ENCODE measurements around the gene TMEM72. TPM values are rescaled to one million over a fixed set of nuclear protein-coding genes. Genes with fewer than 3 reads are reported as not detected.

The TMEM72 gene
- total and polyA plus RNA-seq, 9 donors, result 0.04 to 0.16 (median 0.12) TPM; not detected in 1

Other genes with a start within 250 kb of the TMEM72 start
- 53.0 TPM for gene RASSF4, start 48.5 kb downstream of the TMEM72 start, total RNA-seq
- 10 to 100 TPM; 59.1 to 79.9 (median 69.4) TPM for gene RASSF4, start 48.5 kb downstream of the TMEM72 start, polyA plus RNA-seq (ENCODE audit: insufficient read depth in 1 of 8, insufficient read length in 8 of 8, low replicate concordance in 1 of 8)
- gene DEPP1, start 67.5 kb downstream of the TMEM72 start, total RNA-seq, result 36.0 TPM
- gene DEPP1, start 67.5 kb downstream of the TMEM72 start, polyA plus RNA-seq (ENCODE audit: insufficient read depth in 1 of 8, insufficient read length in 8 of 8, low replicate concordance in 1 of 8), result 10 to 100 TPM; 12.5 to 44.6 (median 23.9) TPM
- 44.3 TPM for gene ZNF22, start 89.6 kb downstream of the TMEM72 start, total RNA-seq
- gene ZNF22, start 89.6 kb downstream of the TMEM72 start, polyA plus RNA-seq (ENCODE audit: insufficient read depth in 1 of 8, insufficient read length in 8 of 8, low replicate concordance in 1 of 8), result 10 to 100 TPM; 45.1 to 57.8 (median 50.5) TPM

Data from muscle of leg (tissue), 9 donors.